Tibial nerve (tissue), 4 donors: ENCODE measurements around the gene MEAF6.

Source experiments
- EP300 ChIP-seq, 2 donors: sonication (generic); formaldehyde crosslinking; IDR thresholded peaks; one replicate each; pipeline ENCODE4 v1.6.1; 2017; ENCODE audit warnings: antibody characterized with exemption in 2 of 2, mild to moderate bottlenecking in 1 of 2
- TF ChIP-seq, protein P1 (sequence below), 5 experiments: fragments of 200-600 bp in 3 of 5; fragments of 450-650 bp in 2 of 5; sonication (generic) in 3 of 5; IDR thresholded peaks; one replicate each; pipeline ENCODE4 v1.5.1; 2016 to 2019; ENCODE audit warnings: antibody characterized with exemption in 5 of 5, mild to moderate bottlenecking in 3 of 5, moderate library complexity in 2 of 5

DNA sequence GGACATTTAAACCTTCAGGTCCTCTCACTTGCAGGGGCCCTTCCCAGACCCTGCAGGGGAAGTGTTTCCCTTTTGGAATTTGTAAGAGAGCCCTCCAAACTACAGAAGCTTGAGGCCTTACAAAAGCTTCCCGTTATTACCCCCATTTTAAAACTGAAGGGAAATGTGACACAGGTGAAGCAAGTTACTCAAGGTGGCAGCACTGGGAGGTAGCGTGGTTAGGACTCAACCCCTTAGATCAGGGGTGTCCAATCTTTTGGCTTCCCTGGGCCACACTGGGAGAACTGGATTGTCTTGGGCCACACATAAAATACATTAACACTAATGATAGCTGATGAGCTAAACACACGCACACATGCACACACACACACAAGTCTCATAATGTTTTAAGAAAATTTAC is 56.0 kb downstream of the MEAF6 start:
- TF ChIP-seq, protein P1, sequence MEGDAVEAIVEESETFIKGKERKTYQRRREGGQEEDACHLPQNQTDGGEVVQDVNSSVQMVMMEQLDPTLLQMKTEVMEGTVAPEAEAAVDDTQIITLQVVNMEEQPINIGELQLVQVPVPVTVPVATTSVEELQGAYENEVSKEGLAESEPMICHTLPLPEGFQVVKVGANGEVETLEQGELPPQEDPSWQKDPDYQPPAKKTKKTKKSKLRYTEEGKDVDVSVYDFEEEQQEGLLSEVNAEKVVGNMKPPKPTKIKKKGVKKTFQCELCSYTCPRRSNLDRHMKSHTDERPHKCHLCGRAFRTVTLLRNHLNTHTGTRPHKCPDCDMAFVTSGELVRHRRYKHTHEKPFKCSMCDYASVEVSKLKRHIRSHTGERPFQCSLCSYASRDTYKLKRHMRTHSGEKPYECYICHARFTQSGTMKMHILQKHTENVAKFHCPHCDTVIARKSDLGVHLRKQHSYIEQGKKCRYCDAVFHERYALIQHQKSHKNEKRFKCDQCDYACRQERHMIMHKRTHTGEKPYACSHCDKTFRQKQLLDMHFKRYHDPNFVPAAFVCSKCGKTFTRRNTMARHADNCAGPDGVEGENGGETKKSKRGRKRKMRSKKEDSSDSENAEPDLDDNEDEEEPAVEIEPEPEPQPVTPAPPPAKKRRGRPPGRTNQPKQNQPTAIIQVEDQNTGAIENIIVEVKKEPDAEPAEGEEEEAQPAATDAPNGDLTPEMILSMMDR (IDR thresholded peaks at IDR 0.05): no peak
- no peak for TF ChIP-seq EP300 (IDR thresholded peaks at IDR 0.05)
